Measurements from ENCODE around the gene DENND1A. TPM values are rescaled to one million over a fixed set of nuclear protein-coding genes. Genes with fewer than 3 reads are reported as not detected.

Gene DENND1A
- total RNA-seq, 4 donors from 2014 or later, result 15.8 to 33.5 (median 23.9) TPM

GRCh38 chr9:123611226-123611625 lies 318.7 kb downstream of the DENND1A start:
- WGBS, result 45% methylated on average over 1 of the region's 1 CpG
- no peak for DNase-seq (ENCODE audit: low spot score in 2 of 2)
- H3K27me3 ChIP-seq, result no peaks in the 10 kb centered on the region
- H3K4me1 ChIP-seq, result peaks cover 4% of the 10 kb centered on the region
- no peaks in the 10 kb centered on the region for H3K9me3 ChIP-seq
- H3K4me3 ChIP-seq, result no peak overlapping the region
- no peaks in the 10 kb centered on the region for H3K36me3 ChIP-seq
- no peak overlapping the region for H3K27ac ChIP-seq
- TF ChIP-seq CTCF (IDR thresholded peaks at IDR 0.05) (no peak), POLR2AphosphoS5 (IDR thresholded peaks at IDR 0.05) (no peak), POLR2A (IDR thresholded peaks at IDR 0.05) (no peak), EP300 (IDR thresholded peaks at IDR 0.05) (no peak)

GRCh38 chr9:123609844-123610243 lies 320.1 kb downstream of the DENND1A start:
- TF ChIP-seq CTCF (IDR thresholded peaks at IDR 0.05) (no peak), POLR2A (IDR thresholded peaks at IDR 0.05) (no peak), POLR2AphosphoS5 (IDR thresholded peaks at IDR 0.05) (no peak), EP300 (IDR thresholded peaks at IDR 0.05) (no peak)
- 80% methylated on average over 6 of the region's 6 CpGs for WGBS
- Histone ChIP-seq H3K9me3 (no peaks in the 10 kb centered on the region), H3K4me3 (no peak overlapping the region), H3K4me1 (peaks cover 4% of the 10 kb centered on the region), H3K27ac (no peak overlapping the region), H3K36me3 (no peaks in the 10 kb centered on the region), H3K27me3 (no peaks in the 10 kb centered on the region)
- no peak for DNase-seq (ENCODE audit: low spot score in 2 of 2)

GRCh38 chr9:123608104-123608503 lies 321.8 kb downstream of the DENND1A start:
- Histone ChIP-seq H3K27me3 (no peaks in the 10 kb centered on the region), H3K4me3 (no peak overlapping the region), H3K4me1 (peaks cover 4% of the 10 kb centered on the region), H3K9me3 (no peaks in the 10 kb centered on the region), H3K36me3 (no peaks in the 10 kb centered on the region), H3K27ac (no peak overlapping the region)
- TF ChIP-seq CTCF (IDR thresholded peaks at IDR 0.05), result no peak
- no peak for TF ChIP-seq POLR2A (IDR thresholded peaks at IDR 0.05)
- TF ChIP-seq EP300 (IDR thresholded peaks at IDR 0.05), result no peak
- no peak for TF ChIP-seq POLR2AphosphoS5 (IDR thresholded peaks at IDR 0.05)
- WGBS, result 92% methylated on average over 9 of the region's 9 CpGs
- no peak for DNase-seq (ENCODE audit: low spot score in 2 of 2)

- H3K27ac ChIP-seq, result no peak overlapping the region
- H3K4me1 ChIP-seq, result peaks cover 4% of the 10 kb centered on the region
- H3K9me3 ChIP-seq, result no peaks in the 10 kb centered on the region
- no peak for DNase-seq (ENCODE audit: low spot score in 2 of 2)
- H3K36me3 ChIP-seq, result no peaks in the 10 kb centered on the region
- no peak for TF ChIP-seq POLR2AphosphoS5 (IDR thresholded peaks at IDR 0.05)
- no peak for TF ChIP-seq POLR2A (IDR thresholded peaks at IDR 0.05)
- WGBS, result 95% methylated on average over 2 of the region's 2 CpGs
- no peaks in the 10 kb centered on the region for H3K27me3 ChIP-seq
- no peak overlapping the region for H3K4me3 ChIP-seq
These were observed 322.4 kb downstream of the DENND1A start for GRCh38 chr9:123607479-123607878.

GRCh38 chr9:123606141-123606540 lies 323.8 kb downstream of the DENND1A start:
- Histone ChIP-seq H3K4me1 (peaks cover 2% of the 10 kb centered on the region), H3K9me3 (no peaks in the 10 kb centered on the region), H3K4me3 (no peak overlapping the region), H3K27me3 (no peaks in the 10 kb centered on the region), H3K36me3 (no peaks in the 10 kb centered on the region), H3K27ac (no peak overlapping the region)
- TF ChIP-seq POLR2AphosphoS5 (IDR thresholded peaks at IDR 0.05) (no peak), CTCF (IDR thresholded peaks at IDR 0.05) (no peak), POLR2A (IDR thresholded peaks at IDR 0.05) (no peak), EP300 (IDR thresholded peaks at IDR 0.05) (no peak)
- DNase-seq (ENCODE audit: low spot score in 2 of 2), result no peak
- WGBS, result 97% methylated on average over 5 of the region's 5 CpGs

- DNase-seq (ENCODE audit: low spot score in 2 of 2), result no peak
- Histone ChIP-seq H3K9me3 (no peaks in the 10 kb centered on the region), H3K4me3 (no peak overlapping the region), H3K27ac (no peak overlapping the region), H3K27me3 (no peaks in the 10 kb centered on the region), H3K4me1 (no peaks in the 10 kb centered on the region), H3K36me3 (no peaks in the 10 kb centered on the region)
- TF ChIP-seq POLR2A (IDR thresholded peaks at IDR 0.05), result no peak
- TF ChIP-seq POLR2AphosphoS5 (IDR thresholded peaks at IDR 0.05), result no peak
- TF ChIP-seq CTCF (IDR thresholded peaks at IDR 0.05), result no peak
- TF ChIP-seq EP300 (IDR thresholded peaks at IDR 0.05), result no peak
- 86% methylated on average over 5 of the region's 5 CpGs for WGBS
These were observed 324.6 kb downstream of the DENND1A start for GRCh38 chr9:123605286-123605685.
